Measurements from ENCODE around the gene SLC16A12.

The SLC16A12 gene

DNA sequence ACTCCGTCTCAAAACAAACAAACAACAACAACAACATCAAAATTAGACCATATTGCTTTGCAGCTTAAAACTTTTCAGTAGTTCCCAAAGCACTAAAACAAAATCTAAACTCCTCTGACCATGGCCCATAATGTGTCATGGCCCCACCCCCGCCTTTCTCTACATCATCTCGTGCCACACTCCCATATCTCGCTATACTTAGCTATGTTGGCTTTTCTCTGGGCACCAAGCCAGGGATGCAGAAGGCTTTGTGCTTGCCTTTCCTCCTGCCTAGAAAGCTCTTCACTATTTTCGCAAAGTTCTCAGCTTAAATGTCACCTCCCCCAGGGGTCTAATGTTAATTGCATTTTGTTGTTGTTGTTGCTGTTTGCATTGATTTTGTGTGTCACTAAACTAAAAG lies 15.1 kb upstream of the SLC16A12 start:
- no peak for TF ChIP-seq EZH2phosphoT487 (IDR thresholded peaks at IDR 0.05; ENCODE audit: borderline replicate concordance)
- TF ChIP-seq CTCF (conservative IDR thresholded peaks at IDR 0.05; ENCODE audit: low read length): no peak
- Histone ChIP-seq H3K9me3 (ENCODE audit: insufficient read depth, low read depth, low read length) (no peaks in the 10 kb centered on the region), H3K9me2 (replicated peaks; ENCODE audit: low read depth, low read length) (no peaks in the 10 kb centered on the region), H3K79me2 (ENCODE audit: insufficient read depth, low read length) (no peaks in the 10 kb centered on the region), H2AFZ (ENCODE audit: low read length) (no peak overlapping the region), H3K4me3 (ENCODE audit: low read length, poor library complexity, severe bottlenecking) (no peak overlapping the region), H3F3A (ENCODE audit: low read depth) (no peaks in the 10 kb centered on the region), H3K9ac (ENCODE audit: low read depth, low read length, poor library complexity, severe bottlenecking) (no peak overlapping the region), H3K4me1 (ENCODE audit: insufficient read depth, low read length, poor library complexity, severe bottlenecking) (no peaks in the 10 kb centered on the region), H3K36me3 (ENCODE audit: insufficient read depth, low read length) (no peaks in the 10 kb centered on the region), H3K27me3 (ENCODE audit: insufficient read depth, low read length, poor library complexity, severe bottlenecking) (no peaks in the 10 kb centered on the region), H4K20me1 (ENCODE audit: insufficient read depth, low read length, poor library complexity, severe bottlenecking) (no peaks in the 10 kb centered on the region), H3K4me2 (ENCODE audit: low read depth, low read length, poor library complexity, severe bottlenecking) (no peak overlapping the region)

DNA sequence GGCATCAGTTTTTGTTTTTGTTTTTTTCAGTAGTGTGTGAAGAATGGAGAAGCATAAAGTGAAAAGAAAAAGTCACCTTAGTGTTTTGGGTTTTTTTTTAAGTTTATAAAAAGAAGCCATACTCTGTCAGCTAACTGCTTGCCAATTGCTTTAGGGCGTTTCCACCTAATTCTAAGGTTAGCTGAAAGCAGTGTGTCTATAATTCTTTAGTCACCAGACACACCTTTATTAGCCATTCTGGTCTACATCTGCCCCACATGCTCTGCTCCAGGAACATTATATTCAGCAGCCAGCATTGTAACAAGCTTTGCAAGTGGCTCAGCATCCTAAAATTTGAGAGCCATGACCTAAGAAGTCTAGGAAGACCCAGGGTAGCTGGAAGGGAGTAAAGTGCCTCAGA lies 14.1 kb upstream of the SLC16A12 start:
- H3K79me2 ChIP-seq (ENCODE audit: insufficient read depth, low read length): no peaks in the 10 kb centered on the region
- H3K9ac ChIP-seq (ENCODE audit: low read depth, low read length, poor library complexity, severe bottlenecking): no peak overlapping the region
- no peak overlapping the region for H2AFZ ChIP-seq (ENCODE audit: low read length)
- no peaks in the 10 kb centered on the region for H3F3A ChIP-seq (ENCODE audit: low read depth)
- H3K4me2 ChIP-seq (ENCODE audit: low read depth, low read length, poor library complexity, severe bottlenecking): no peak overlapping the region
- H3K4me3 ChIP-seq (ENCODE audit: low read length, poor library complexity, severe bottlenecking): no peak overlapping the region
- H3K4me1 ChIP-seq (ENCODE audit: insufficient read depth, low read length, poor library complexity, severe bottlenecking): no peaks in the 10 kb centered on the region
- no peaks in the 10 kb centered on the region for H4K20me1 ChIP-seq (ENCODE audit: insufficient read depth, low read length, poor library complexity, severe bottlenecking)
- no peaks in the 10 kb centered on the region for H3K9me2 ChIP-seq (replicated peaks; ENCODE audit: low read depth, low read length)
- no peak for TF ChIP-seq CTCF (conservative IDR thresholded peaks at IDR 0.05; ENCODE audit: low read length)
- no peak for TF ChIP-seq EZH2phosphoT487 (IDR thresholded peaks at IDR 0.05; ENCODE audit: borderline replicate concordance)
- H3K27me3 ChIP-seq (ENCODE audit: insufficient read depth, low read length, poor library complexity, severe bottlenecking): no peaks in the 10 kb centered on the region
- H3K9me3 ChIP-seq (ENCODE audit: insufficient read depth, low read depth, low read length): no peaks in the 10 kb centered on the region
- H3K36me3 ChIP-seq (ENCODE audit: insufficient read depth, low read length): no peaks in the 10 kb centered on the region

DNA sequence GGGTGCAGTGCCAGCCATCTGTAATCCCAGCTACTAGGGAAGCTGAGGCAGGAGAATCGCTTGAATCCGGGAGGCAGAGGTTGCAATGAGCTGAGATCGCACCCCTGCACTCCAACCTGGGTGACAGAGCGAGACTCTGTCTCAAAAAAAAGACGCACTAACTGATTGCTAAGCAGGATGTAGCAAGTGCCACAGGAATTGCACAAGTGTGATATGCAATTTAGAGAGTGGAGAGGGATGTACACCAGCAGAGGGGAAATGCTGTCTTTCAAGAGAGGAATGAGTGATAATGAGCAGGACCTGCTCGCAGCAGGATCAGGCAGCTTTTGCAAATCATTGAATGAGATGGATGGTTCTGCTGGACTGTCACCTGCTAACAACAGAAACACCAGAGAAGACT lies 13.3 kb upstream of the SLC16A12 start:
- Histone ChIP-seq H3F3A (ENCODE audit: low read depth) (no peaks in the 10 kb centered on the region), H3K9ac (ENCODE audit: low read depth, low read length, poor library complexity, severe bottlenecking) (peak overlapping the region; percentile 10), H3K27me3 (ENCODE audit: insufficient read depth, low read length, poor library complexity, severe bottlenecking) (no peaks in the 10 kb centered on the region), H3K79me2 (ENCODE audit: insufficient read depth, low read length) (no peaks in the 10 kb centered on the region), H4K20me1 (ENCODE audit: insufficient read depth, low read length, poor library complexity, severe bottlenecking) (no peaks in the 10 kb centered on the region), H3K36me3 (ENCODE audit: insufficient read depth, low read length) (no peaks in the 10 kb centered on the region), H3K4me1 (ENCODE audit: insufficient read depth, low read length, poor library complexity, severe bottlenecking) (no peaks in the 10 kb centered on the region), H3K9me3 (ENCODE audit: insufficient read depth, low read depth, low read length) (no peaks in the 10 kb centered on the region), H3K9me2 (replicated peaks; ENCODE audit: low read depth, low read length) (no peaks in the 10 kb centered on the region), H3K4me3 (ENCODE audit: low read length, poor library complexity, severe bottlenecking) (no peak overlapping the region), H3K4me2 (ENCODE audit: low read depth, low read length, poor library complexity, severe bottlenecking) (no peak overlapping the region), H2AFZ (ENCODE audit: low read length) (peak overlapping the region; percentile 68; the same call in 1 of the 2 replicates)
- TF ChIP-seq EZH2phosphoT487 (IDR thresholded peaks at IDR 0.05; ENCODE audit: borderline replicate concordance) (no peak), CTCF (conservative IDR thresholded peaks at IDR 0.05; ENCODE audit: low read length) (no peak)

Data from Loucy (cell line).